Spleen (tissue), 11 donors: ENCODE data around the gene COLGALT1. TPM values are rescaled to one million over a fixed set of nuclear protein-coding genes. Genes with fewer than 3 reads are reported as not detected.
"Not testable (repeated sequence)": the region's sequence is repeated elsewhere in the genome, so short reads cannot be mapped to it uniquely, and the experiment has no call there.

Experiments used
- DNase-seq: peaks from one replicate; pipeline ENCODE4 v3.0.0-alpha.2; 2020
- H3K27ac ChIP-seq, 8 donors: fragments of 200-600 bp; sonication (generic) in 7 of 8; 1 replicate in 4 of 8; 2 replicates in 4 of 8; pipeline versions ENCODE4 v1.5.0 to v1.8.0; 2016 to 2021; ENCODE audit warnings: inconsistent platforms in 4 of 8, mild to moderate bottlenecking in 4 of 8, moderate library complexity in 1 of 8
- H3K27me3 ChIP-seq, 7 donors: fragments of 200-600 bp; sonication (generic) in 6 of 7; replicated peaks in 1 of 7; 1 replicate in 4 of 7; 2 replicates in 3 of 7; pipeline versions ENCODE4 v1.5.0 to v1.8.0; 2016 to 2021; ENCODE audit warnings: inconsistent platforms in 3 of 7, mild to moderate bottlenecking in 1 of 7
- H3K36me3 ChIP-seq, 6 donors: fragments of 200-600 bp; sonication (generic) in 5 of 6; 1 replicate in 4 of 6; 2 replicates in 2 of 6; pipeline versions ENCODE4 v1.5.0 to v1.8.0; 2016 to 2021; ENCODE audit warnings: inconsistent platforms in 2 of 6
- H3K4me1 ChIP-seq, 6 donors: fragments of 200-600 bp; sonication (generic) in 5 of 6; 1 replicate in 3 of 6; 2 replicates in 3 of 6; pipeline versions ENCODE4 v1.5.0 to v1.8.0; 2016 to 2021; ENCODE audit warnings: inconsistent platforms in 3 of 6
- H3K4me3 ChIP-seq, 8 donors: fragments of 200-600 bp; sonication (generic) in 7 of 8; 1 replicate in 4 of 8; 2 replicates in 4 of 8; pipeline versions ENCODE4 v1.5.0 to v1.8.0; 2016 to 2021; ENCODE audit warnings: inconsistent platforms in 4 of 8, mild to moderate bottlenecking in 4 of 8, moderate library complexity in 2 of 8
- H3K9me3 ChIP-seq, 8 donors: fragments of 200-600 bp; sonication (generic) in 7 of 8; 1 replicate in 4 of 8; 2 replicates in 4 of 8; pipeline versions ENCODE4 v1.5.0 to v1.8.0; 2016 to 2021; ENCODE audit warnings: inconsistent platforms in 4 of 8
- CTCF ChIP-seq, 11 experiments: fragments of 200-600 bp in 7 of 11; fragments of 450-650 bp in 4 of 11; sonication (generic) in 4 of 11; IDR thresholded peaks in 8 of 11; conservative IDR thresholded peaks in 3 of 11; 1 replicate in 7 of 11; 2 replicates in 4 of 11; pipeline versions ENCODE4 v1.4.0 to v1.8.0; 2016 to 2021; ENCODE audit warnings: antibody characterized with exemption in 11 of 11, inconsistent platforms in 4 of 11, mild to moderate bottlenecking in 1 of 11
- POLR2A ChIP-seq, 3 donors: fragments of 450-650 bp; IDR thresholded peaks; one replicate each; pipeline ENCODE4 v1.5.1; 2017; ENCODE audit warnings: antibody characterized with exemption in 3 of 3, mild to moderate bottlenecking in 1 of 3
- POLR2AphosphoS5 ChIP-seq, 3 donors: sonication (generic); formaldehyde crosslinking; IDR thresholded peaks; one replicate each; pipeline ENCODE4 v1.5.1; 2017; ENCODE audit warnings: antibody characterized with exemption in 3 of 3
- WGBS, 5 donors: extraction: QIAGEN DNeasy Blood & Tissue Kit in 3 of 5; methylation state at CpG; one replicate each; pipeline versions ENCODE4 v1.1.5 to v1.1.7; 2013 to 2018; 5-methylcytosine and 5-hydroxymethylcytosine counted together
- intact Hi-C: fragments of 100-400 bp; cut with DNase I; formaldehyde crosslinking; loops from one replicate; pipeline ENCODE4 v1.15.0; 2023; ENCODE audit warnings: low total_unique reads
- polyA plus RNA-seq, 3 donors: library from polyadenylated mRNA; stranded (reverse); fragments of 200-250 nt; gene quantifications; one replicate each; pipeline ENCODE4 v1.2.1, GENCODE V29; 2013
- total RNA-seq, 7 donors: library from RNA; depleted of rRNA in 3 of 7; stranded (reverse); fragments of >200 nt in 3 of 7; fragmentation: NEBNext Ultra II Directional in 4 of 7; extraction: Animal tissue kit (Norgen Biotek cat#: 25700) in 4 of 7; gene quantifications; one replicate each; pipeline versions ENCODE4 v1.1.0 to v1.2.1, GENCODE V29; 2016 to 2021
- donor health status: healthy with polysubstance abuse.
- donor health status: DM: no; HTN: no; CAD: no; lungs with moderate emphysema.
- donor health status: DM: no; HTN: no; CAD: no.
- donor health status: Bipolar disorder and iron deficiency.
- donor health status: healthy.
- donor health status: DM: no; HTN: no; CAD: no.
- donor health status: DM: yes; HTN: yes; CAD: no.

COLGALT1 gene
- total and polyA plus RNA-seq, 10 donors: 52.4 to 146 (median 92.0) TPM

GRCh38 chr19:17564781-17565180, 9.3 kb downstream of the COLGALT1 start:
- H3K36me3 ChIP-seq: peaks cover 9 to 100% (median 89%) of the 10 kb centered on the region in 6 donors
- peak overlapping the region in 1 of 8 donors; percentile 18 for H3K27ac ChIP-seq
- H3K4me1 ChIP-seq: peaks cover 0 to 30% (median 15%) of the 10 kb centered on the region in 6 donors
- no peaks in the 10 kb centered on the region for H3K27me3 ChIP-seq
- H3K4me3 ChIP-seq: no peak overlapping the region
- WGBS, 5 donors: 64 to 69% (median 67%) methylated on average over 6 of the region's 6 CpGs
- no peaks in the 10 kb centered on the region for H3K9me3 ChIP-seq
- DNase-seq: no peak
- intact Hi-C loops: no loop called here
- TF ChIP-seq POLR2AphosphoS5 (IDR thresholded peaks at IDR 0.05) (no peak), CTCF (IDR thresholded peaks at IDR 0.05 in 8 of 11, conservative IDR thresholded peaks at IDR 0.05 in 3 of 11) (no peak), POLR2A (IDR thresholded peaks at IDR 0.05) (no peak)

GRCh38 chr19:17565611-17566010, 10.2 kb downstream of the COLGALT1 start:
- H3K4me3 ChIP-seq: no peak overlapping the region
- H3K9me3 ChIP-seq: no peaks in the 10 kb centered on the region
- H3K27ac ChIP-seq: no peak overlapping the region
- intact Hi-C loops: no loop called here
- DNase-seq: no peak
- WGBS, 5 donors: 73 to 85% (median 83%) methylated on average over 3 of the region's 3 CpGs
- TF ChIP-seq POLR2AphosphoS5 (IDR thresholded peaks at IDR 0.05): no peak
- TF ChIP-seq CTCF (IDR thresholded peaks at IDR 0.05 in 8 of 11, conservative IDR thresholded peaks at IDR 0.05 in 3 of 11): no peak
- no peak for TF ChIP-seq POLR2A (IDR thresholded peaks at IDR 0.05)
- H3K36me3 ChIP-seq: peaks cover 9 to 100% (median 89%) of the 10 kb centered on the region in 6 donors
- H3K27me3 ChIP-seq: no peaks in the 10 kb centered on the region
- peaks cover 0 to 22% (median 10%) of the 10 kb centered on the region in 6 donors for H3K4me1 ChIP-seq

GRCh38 chr19:17567940-17568339, 12.5 kb downstream of the COLGALT1 start:
- H3K36me3 ChIP-seq: peaks cover 9 to 100% (median 97%) of the 10 kb centered on the region in 6 donors
- peaks cover 0 to under 1% (median 0%) of the 10 kb centered on the region in 6 donors for H3K4me1 ChIP-seq
- DNase-seq: no peak
- H3K9me3 ChIP-seq: no peaks in the 10 kb centered on the region
- H3K27me3 ChIP-seq: no peaks in the 10 kb centered on the region
- WGBS, 5 donors: 93 to 100% (median 95%) methylated on average over 1 of the region's 1 CpG
- intact Hi-C loops: no loop called here
- H3K27ac ChIP-seq: no peak overlapping the region
- no peak for TF ChIP-seq CTCF (IDR thresholded peaks at IDR 0.05 in 8 of 11, conservative IDR thresholded peaks at IDR 0.05 in 3 of 11)
- TF ChIP-seq POLR2AphosphoS5 (IDR thresholded peaks at IDR 0.05): no peak
- TF ChIP-seq POLR2A (IDR thresholded peaks at IDR 0.05): no peak
- H3K4me3 ChIP-seq: no peak overlapping the region

GRCh38 chr19:17570291-17570690, 14.8 kb downstream of the COLGALT1 start:
- H3K9me3 ChIP-seq, H3K27ac ChIP-seq, intact Hi-C loops, H3K4me3 ChIP-seq, H3K27me3 ChIP-seq, DNase-seq: not testable (repeated sequence)
- peaks cover 9 to 98% (median 92%) of the 10 kb centered on the region in 6 donors for H3K36me3 ChIP-seq
- 95 to 99% (median 95%) methylated on average over 5 of the region's 5 CpGs for WGBS, 5 donors
- peaks cover 0 to 13% (median 6%) of the 10 kb centered on the region in 6 donors for H3K4me1 ChIP-seq

GRCh38 chr19:17570791-17571190, 15.3 kb downstream of the COLGALT1 start:
- H3K4me1 ChIP-seq: peaks cover 0 to 13% (median 6%) of the 10 kb centered on the region in 6 donors
- WGBS, 5 donors: 92 to 95% (median 92%) methylated on average over 6 of the region's 6 CpGs
- no peaks in the 10 kb centered on the region for H3K27me3 ChIP-seq
- H3K36me3 ChIP-seq: peaks cover 9 to 98% (median 91%) of the 10 kb centered on the region in 6 donors
- no peak overlapping the region for H3K4me3 ChIP-seq
- intact Hi-C loops: no loop called here
- no peak for TF ChIP-seq POLR2AphosphoS5 (IDR thresholded peaks at IDR 0.05)
- no peak for TF ChIP-seq POLR2A (IDR thresholded peaks at IDR 0.05)
- TF ChIP-seq CTCF (IDR thresholded peaks at IDR 0.05 in 8 of 11, conservative IDR thresholded peaks at IDR 0.05 in 3 of 11): no peak
- no peak overlapping the region for H3K27ac ChIP-seq
- DNase-seq: no peak
- no peaks in the 10 kb centered on the region for H3K9me3 ChIP-seq
